Transverse colon (tissue), 4 donors: ENCODE results near the gene SCYL1.

ENCODE experiments used
- EP300 ChIP-seq: sonication (generic); formaldehyde crosslinking; IDR thresholded peaks from one replicate; pipeline ENCODE4 v1.6.1; 2017; ENCODE audit warnings: antibody characterized with exemption, low read depth
- POLR2A ChIP-seq: fragments of 450-650 bp; IDR thresholded peaks from one replicate; pipeline ENCODE4 v1.6.1; 2016; ENCODE audit warnings: antibody characterized with exemption, mild to moderate bottlenecking, moderate library complexity
- POLR2AphosphoS5 ChIP-seq, 3 donors: sonication (generic); formaldehyde crosslinking; IDR thresholded peaks; one replicate each; pipeline ENCODE4 v1.6.1; 2016; ENCODE audit warnings: antibody characterized with exemption in 3 of 3
- TF ChIP-seq, protein P1 (sequence below), 5 experiments: fragments of 200-600 bp in 3 of 5; fragments of 450-650 bp in 2 of 5; sonication (generic) in 3 of 5; IDR thresholded peaks; 1 replicate in 2 of 5; 2 replicates in 3 of 5; pipeline ENCODE4 v1.5.1; 2016 to 2017; ENCODE audit warnings: antibody characterized with exemption in 5 of 5, inconsistent platforms in 3 of 5, mild to moderate bottlenecking in 2 of 5, moderate library complexity in 1 of 5

DNA sequence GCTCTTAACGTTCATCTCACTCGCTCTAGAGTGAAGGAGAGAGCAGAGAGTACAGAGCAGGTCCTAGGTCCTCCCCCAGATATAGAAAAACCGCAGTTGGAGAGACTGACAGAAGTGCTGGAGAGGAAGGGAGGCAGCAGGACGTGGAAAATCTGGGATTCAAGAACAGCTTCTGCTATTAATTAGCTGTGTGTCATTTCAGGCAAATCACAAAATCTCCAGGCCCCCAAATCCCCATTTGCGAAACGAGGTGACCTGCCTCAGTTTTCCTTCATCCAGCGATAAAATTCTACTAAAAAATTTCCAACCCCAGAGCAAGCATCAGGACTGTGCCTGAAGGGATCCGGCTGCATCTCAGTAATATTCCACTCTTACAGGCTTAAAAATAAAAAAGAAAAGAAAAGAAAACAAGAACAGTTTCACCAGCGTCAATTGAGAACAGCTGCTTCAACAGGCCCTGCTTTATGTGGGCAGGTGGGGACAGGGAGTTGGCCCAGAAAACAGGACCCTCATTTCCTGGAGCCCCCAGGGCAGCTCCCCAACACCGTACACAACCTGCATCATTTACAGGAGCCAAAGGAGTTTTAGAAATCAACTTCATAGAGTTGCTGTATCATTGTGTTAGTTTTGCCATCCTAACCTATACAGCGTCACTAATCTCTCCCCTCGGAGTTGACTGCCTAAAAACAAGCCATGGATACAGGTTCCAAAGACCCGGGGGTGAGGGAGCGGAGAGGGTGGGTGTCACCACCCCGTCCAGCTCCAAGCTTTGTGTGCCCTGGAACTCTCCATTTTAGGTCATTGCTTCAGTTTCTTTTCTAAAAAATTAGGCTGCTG is 28.4 kb upstream of the SCYL1 start:
- TF ChIP-seq POLR2AphosphoS5 (IDR thresholded peaks at IDR 0.05) (no peak), POLR2A (no peak), EP300 (no peak)
- TF ChIP-seq, protein P1, sequence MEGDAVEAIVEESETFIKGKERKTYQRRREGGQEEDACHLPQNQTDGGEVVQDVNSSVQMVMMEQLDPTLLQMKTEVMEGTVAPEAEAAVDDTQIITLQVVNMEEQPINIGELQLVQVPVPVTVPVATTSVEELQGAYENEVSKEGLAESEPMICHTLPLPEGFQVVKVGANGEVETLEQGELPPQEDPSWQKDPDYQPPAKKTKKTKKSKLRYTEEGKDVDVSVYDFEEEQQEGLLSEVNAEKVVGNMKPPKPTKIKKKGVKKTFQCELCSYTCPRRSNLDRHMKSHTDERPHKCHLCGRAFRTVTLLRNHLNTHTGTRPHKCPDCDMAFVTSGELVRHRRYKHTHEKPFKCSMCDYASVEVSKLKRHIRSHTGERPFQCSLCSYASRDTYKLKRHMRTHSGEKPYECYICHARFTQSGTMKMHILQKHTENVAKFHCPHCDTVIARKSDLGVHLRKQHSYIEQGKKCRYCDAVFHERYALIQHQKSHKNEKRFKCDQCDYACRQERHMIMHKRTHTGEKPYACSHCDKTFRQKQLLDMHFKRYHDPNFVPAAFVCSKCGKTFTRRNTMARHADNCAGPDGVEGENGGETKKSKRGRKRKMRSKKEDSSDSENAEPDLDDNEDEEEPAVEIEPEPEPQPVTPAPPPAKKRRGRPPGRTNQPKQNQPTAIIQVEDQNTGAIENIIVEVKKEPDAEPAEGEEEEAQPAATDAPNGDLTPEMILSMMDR (IDR thresholded peaks at IDR 0.05), result no peak
